ENCODE data around the gene TNFSF4.
"Not testable (repeated sequence)": the region's sequence is repeated elsewhere in the genome, so short reads cannot be mapped to it uniquely, and the experiment has no call there.

The TNFSF4 gene, protein sequence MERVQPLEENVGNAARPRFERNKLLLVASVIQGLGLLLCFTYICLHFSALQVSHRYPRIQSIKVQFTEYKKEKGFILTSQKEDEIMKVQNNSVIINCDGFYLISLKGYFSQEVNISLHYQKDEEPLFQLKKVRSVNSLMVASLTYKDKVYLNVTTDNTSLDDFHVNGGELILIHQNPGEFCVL

DNA sequence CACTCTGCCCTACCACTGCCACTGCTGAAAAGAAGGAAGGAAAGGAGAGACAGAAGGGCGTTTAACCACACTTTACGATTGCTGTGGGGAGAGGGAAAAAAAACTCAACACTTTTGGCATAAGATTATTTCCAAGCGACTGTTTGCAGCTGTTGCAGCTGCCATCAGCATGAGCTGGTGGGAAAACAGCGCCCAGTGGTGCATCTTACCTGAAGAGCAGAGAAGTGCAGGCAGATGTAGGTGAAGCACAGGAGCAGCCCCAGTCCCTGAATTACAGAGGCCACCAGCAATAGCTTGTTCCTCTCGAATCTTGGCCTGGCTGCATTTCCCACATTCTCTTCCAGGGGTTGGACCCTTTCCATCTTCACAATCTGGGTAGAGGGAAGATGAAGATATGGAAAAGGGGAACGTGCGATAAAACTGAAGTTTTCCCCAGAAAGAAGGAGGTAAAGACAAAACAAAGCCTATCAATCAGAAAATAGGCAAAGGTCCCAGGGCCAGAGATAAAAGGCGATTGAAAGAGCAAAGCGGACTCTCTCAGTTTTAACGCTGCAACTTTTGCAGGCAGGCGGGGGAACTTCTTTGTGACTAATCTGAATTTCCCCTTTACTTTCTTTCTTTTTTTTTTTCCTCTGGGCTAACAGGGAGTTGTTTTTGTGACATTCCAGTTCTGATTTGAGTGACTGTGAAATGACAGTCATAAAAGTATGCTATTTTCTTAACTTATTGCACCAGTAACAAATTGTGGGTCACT is at the start of gene TNFSF4:
TSS of gene TNFSF4 (minus strand) at position 516 of the 753 bp plus-strand sequence. CDS start at position 361, 155 bp downstream.
- DNase-seq (ENCODE audit: low read depth), result no peak

DNA sequence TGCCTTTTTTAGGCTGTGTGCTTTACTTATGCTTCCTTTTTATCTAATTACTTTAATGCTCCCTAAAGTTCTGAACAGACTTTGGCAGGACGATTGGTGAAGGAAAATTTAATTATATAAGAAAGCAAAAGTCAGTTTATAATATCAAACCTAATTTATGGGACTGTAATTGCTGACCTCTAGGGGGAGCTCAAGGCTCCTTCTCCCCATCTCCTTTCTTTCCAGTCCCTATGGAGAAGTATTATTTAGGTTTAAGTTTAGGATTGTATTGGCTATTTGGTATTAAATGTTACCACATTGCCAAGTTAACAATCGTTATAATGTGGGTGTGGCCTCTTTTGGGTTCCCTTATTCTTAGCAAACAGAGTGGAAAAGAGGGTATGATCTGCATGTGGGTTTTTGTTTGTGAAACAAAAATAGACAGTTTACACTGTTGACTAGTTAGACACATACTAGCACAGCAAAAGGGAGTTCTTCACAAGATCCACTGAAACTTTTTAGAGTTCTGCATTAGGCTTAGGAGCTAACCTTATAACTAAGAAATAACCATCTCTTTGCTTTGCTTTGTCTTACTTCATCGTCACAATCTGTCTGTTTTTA is 48.2 kb upstream of the TNFSF4 start:
- no peak for DNase-seq (ENCODE audit: low read depth)

DNA sequence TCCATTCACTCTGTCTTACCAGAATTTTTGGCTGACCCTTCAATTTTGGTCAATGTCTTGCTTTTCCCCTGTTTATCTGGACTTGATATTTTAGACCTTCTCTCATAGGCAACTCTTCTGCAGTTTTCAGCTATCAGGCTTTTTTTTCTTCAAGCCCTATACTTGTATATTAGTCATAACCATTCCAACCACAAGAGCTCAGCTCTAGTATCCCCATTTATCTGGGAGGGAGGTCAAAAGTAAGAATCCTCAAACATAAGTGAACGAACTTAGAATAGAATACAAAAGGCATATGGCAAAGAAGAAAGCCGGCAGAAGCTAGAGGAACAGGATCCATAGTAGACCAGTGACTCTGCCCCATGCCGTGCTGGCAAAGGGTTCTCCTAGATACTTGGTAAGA is 45.9 kb upstream of the TNFSF4 start:
- no peak for DNase-seq (ENCODE audit: low read depth)

DNA sequence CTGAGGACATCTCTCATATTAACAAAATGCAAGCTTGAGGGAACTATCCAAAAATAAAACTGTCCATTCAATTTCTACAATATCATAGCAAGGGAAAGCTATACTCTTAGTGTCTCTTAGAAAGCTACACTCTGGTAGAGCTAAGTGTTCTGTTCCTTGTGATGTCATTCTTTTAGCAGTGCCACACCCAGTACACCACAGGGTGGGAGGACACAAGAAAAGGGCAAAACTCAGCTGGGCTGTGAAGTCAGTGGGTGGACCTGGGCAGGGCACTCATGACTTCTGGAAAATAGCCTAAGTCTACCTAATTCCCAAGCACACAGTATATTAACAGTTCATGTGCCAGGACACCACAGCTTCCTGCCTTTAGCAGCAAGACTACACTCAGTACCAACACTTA is 42.2 kb upstream of the TNFSF4 start:
- DNase-seq (ENCODE audit: low read depth), result no peak

DNA sequence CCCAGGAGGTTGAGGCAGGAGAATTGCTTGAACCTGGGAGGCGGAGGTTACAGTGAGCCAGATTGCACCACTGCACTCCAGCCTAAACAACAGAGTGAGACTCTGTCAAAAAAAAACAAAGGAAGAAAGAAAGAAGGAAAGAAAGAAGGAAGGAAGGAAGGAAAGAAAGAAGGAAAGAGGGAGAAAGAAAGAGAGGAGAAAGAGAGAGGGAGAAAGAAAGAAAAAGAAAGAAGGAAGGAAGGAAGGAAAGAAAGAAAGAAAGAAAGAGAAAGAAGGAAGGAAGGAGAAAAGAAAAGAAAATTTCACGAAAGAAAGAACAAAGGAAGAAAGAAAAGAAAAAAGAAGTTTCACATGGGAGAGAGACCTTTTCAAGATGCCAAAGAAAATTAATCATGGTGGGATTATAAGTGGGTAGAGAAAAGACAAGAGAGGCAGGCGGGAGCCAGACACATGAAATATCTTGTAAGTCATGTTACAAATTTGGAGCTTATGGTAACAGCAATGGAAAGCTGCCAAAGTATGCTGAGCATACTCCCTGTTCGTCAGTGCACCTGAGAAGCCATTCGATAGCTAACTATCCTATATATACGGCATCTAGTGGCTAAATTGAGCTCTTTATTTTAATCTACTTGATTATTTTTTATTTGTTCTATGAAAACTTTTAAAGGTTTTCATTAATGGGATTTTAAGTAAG is 41.3 kb upstream of the TNFSF4 start:
- no peak for DNase-seq (ENCODE audit: low read depth)

DNA sequence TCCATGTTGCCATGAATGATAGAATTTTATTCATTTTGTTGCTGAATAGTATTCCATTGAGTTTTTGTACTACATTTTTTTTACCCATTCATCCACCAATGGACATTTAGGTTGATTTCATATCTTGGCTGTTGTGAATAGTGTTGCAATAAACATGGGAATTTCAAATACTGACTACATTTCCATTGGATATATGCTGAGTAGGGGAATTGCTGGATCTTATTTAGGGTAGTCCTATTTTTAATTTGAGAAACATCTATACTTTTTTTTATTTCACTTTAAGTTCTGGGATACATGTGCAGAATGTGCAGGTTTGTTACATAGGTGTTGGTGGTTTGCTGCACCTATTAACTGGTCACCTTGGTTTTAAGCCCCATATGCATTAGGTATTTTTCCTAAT is 38.8 kb upstream of the TNFSF4 start:
- no peak for DNase-seq (ENCODE audit: low read depth)

DNA sequence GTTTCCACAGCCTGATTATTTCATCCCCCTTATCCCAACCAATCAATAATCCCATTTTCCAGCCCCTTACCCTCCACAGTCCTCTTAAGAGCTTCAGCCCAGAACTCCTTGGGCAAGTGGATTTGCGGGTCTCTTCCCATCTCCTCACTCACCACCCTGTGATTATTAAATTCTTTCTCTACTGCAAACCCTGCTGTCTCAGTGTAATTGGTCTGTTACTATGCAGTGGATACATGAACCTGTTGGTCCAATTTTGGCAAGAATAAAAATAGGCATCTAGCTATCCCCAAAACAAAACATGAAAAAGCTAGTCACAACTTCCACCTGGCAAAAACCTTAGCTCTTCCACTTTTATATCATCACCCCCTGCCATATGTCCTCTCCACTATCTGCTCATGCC is 36.2 kb upstream of the TNFSF4 start:
- DNase-seq (ENCODE audit: low read depth), result no peak

DNA sequence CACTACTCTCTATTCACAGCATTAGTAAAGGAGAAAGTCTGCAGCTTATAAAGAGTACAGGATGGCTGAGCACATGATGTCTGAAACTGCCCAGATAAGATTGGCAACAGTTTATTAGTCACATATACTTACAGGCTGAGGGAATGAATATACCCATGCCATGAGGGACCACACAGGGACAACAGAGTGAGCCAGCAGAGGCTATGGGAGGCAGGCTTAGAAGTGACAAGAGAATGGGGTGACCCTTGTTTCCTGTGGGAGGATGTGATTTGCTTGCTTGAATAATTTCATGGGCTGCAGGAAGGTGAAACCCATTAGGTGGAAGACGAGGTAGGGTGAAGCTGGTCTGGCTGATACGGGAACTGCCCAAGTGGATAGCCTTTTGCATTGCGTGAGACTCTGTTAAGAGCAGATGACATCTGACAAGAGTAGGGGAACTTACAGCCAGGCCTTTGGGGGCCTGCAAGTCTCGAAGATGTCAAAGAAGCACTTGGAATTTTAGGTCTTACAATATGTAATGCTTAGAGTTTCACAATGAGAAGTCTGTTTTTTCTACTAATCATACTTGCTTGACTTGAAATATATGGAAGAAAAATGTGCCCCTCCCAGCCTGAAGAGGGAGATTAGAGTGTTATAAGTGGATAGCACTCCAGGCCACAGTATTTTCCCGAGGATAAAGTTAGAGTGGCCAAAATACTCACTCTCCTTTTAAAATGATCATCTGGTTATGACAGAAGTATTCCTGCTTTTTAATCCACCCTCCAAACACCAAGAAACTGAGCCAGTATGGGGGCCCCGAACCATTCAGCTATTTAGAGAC is 34.6 kb upstream of the TNFSF4 start:
- DNase-seq (ENCODE audit: low read depth), result no peak

DNA sequence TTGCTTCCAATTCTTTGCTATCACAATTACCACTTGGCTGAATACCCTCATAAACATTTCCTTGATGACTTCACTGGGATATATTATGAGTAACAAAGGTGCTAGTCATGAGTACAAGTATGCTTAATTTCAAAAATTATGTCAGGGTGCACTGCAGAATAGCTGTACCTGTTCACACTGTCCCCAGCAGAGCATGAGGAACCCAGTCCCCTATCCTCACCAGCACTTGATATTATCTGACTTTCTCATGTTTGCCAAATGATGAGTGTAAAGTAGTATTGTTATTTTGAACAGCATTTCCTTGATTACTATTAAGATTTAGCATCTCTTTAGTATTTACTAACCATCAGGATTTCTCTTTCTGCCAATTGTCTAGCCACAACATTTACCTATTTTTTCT is 33.5 kb upstream of the TNFSF4 start:
- no peak for DNase-seq (ENCODE audit: low read depth)

DNA sequence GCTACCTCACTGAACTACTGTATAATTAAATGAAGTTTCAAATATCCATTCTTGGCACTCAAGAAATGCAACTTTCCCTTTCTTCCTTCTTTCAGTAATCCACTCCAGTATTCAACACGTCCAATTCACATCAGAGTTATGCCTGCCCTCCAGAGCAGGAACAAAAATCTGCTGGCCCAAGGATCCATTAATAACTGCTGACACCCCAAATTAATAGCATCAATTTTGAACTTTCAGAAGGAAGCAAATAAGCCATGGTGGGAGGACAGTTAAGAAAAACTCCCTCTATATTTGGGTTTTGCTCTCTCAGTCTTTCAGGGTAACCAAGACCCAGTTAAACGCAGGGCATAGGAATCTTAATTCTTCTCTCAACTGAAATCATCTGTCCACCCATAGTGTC is 31.9 kb upstream of the TNFSF4 start:
- DNase-seq (ENCODE audit: low read depth), result no peak

DNA sequence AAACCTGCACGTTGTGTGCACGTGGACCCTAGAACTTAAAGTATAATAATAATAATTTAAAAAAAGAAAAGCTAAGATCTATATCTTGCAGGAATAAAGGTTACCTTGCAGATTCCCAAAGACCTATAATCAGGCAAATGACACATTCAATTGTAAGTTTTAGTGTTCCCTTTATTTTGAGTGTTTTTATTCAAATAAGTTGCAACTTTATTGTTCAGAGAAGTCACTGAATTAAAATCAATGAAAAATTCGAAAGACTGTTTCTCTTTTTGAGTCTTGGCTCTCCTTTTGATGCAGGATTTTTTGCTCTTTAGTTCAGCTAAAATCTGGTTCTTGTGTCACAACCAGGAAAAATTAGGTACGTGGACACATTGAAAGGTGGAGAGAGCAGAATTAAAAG is 27.8 kb upstream of the TNFSF4 start:
- DNase-seq (ENCODE audit: low read depth), result no peak

DNA sequence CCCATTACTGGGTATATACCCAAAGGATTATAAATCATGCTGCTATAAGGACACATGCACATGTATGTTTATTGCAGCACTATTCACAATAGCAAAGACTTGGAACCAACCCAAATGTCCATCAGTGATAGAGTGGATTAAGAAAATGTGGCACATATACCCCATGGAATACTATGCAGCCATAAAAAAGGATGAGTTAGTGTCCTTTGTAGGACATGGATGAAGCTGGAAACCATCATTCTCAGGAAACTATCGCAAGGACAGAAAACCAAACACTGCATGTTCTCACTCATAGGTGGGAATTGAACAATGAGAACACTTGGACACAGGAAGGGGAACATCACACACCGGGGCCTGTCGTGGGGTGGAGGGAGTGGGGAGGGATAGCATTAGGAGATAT is 27.3 kb upstream of the TNFSF4 start:
- not testable (repeated sequence) for DNase-seq (ENCODE audit: low read depth)

DNA sequence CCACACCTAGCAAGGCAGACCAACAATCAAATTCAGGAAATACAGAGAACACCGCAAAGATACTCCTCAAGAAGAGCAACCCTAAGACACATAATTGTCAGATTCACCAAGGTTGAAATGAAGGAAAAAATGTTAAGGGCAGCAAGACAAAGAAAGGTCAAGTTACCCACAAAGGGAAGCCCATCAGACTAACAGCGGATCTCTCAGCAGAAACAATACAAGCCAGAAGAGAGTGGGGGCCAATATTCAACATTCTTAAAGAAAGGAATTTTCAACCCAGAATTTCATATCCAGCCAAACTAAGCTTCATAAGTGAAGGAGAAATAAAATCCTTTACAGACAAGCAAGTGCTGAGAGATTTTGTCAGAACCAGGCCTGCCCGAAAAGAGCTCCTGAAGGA is 21.9 kb upstream of the TNFSF4 start:
- not testable (repeated sequence) for DNase-seq (ENCODE audit: low read depth)

DNA sequence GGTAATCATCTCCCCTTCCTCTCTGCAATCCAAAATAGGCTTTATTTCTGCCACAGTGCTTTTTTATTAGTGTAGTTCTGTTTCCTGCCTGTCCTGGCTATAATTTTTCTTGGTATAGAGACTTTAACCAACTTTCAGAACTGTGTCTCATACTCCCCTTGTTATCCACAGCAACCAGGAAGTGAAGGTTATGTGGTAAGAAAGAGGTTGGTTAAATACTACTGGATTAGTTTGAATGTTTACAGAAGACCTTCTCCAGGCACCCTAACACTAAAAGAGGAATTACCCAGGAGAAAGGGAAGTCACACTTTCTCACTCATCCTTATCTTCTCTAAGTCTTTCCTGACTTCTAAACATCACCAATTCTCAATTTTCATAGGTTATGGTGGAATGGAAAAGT is 17.8 kb upstream of the TNFSF4 start:
- no peak for DNase-seq (ENCODE audit: low read depth)

DNA sequence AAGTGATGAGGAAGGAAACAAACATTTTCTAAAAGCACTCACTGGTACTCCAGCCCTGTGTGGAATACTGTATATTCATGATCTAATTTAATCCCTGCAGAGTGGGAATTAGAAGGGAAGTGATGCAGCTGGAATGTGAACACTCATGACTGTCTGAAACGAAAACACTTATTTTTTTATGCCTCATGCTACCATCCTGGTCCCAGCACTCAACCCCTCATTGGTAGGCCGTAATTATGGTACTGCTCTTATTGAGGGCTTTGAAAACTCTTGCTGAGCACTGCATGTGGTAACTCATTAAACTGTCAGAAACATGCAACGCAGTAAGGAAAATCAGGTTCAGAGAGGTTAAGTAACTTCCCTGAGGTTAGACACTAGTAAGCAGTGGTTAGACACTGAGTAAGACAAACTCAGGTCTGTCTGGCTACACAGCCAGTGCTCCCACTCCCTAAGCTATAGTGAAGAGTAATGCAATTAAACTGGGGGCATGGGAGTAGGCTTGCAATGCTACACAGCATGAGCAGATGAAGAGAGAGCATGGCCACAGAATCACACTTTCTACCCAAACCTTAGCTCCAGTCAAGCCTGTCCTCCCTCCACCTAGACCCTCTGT is 17.3 kb upstream of the TNFSF4 start:
- DNase-seq (ENCODE audit: low read depth), result no peak

DNA sequence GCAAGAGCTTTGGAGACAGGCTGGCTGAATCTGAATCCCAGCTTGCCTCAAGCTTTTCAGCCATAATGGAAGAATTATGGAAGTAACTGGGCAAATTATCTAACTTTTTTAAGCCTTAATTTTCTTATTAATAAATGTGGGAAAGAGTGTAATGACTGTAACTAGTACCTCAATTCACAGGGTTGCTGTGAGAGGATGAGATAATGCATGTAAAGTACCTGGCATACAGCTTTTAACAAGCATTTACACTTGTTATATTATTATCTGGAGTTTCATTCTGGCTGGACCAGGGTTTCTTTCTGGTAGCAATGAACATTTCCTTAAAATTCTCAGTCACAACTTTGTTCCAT is 15.9 kb upstream of the TNFSF4 start:
- no peak for DNase-seq (ENCODE audit: low read depth)

DNA sequence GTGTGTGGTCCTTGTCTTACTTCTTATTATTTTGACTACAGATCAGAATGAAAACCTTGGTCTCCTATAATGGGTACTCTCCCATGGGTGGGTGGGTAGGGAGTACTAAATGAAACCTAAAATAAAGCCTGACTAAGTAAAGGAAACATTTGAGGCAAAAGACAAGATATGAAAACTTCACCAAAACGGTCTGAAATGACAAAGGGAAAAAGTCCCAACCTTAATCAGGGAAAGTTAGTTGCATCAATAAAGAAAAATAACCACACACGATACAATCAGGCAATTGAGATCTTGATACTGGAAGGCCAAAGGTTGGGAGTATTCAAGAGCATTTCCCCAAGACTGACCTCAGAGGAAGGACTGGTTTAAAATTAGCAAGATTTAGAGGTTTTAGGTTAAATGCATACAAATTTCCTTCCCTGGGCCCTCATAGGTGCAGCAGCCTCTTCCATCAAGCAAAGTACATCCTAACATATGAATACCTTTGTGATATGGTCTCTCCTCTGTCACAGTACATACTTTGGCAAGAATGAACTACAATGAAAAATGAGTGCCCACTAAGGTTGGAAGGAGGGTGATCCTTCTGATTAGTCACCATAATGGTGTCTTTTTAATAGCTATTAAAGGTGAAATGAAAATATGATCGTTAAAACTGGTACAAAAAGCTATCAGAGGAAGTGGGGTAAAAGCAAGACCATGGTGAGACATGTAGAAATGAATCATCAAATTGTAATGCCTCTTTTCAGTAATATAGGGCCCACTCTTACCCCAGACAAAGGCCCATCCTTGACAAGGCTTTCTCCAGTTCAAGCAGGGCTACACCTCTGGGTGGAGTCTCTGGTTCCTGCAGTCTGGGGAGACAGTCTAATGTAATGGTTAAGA is 15.3 kb upstream of the TNFSF4 start:
- no peak for DNase-seq (ENCODE audit: low read depth)

DNA sequence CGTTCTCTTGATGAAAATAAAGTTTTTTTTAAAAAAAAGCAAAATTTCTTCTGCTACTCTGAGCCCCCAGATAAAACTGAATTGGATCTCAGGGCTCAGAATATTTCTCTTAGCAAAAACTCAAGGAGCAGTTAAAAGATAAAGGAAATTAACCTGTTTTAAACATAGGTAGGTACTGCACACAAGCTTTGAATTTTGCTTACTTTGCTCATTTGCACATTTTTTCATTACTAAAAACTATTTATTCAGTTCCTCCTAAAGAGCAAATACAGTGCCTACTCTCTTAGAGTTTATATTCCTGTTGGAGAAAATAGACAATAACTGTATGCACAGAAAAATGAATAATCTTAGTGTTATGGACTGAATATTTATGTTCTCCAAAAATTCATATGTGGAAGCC is 13.0 kb upstream of the TNFSF4 start:
- no peak for DNase-seq (ENCODE audit: low read depth)

DNA sequence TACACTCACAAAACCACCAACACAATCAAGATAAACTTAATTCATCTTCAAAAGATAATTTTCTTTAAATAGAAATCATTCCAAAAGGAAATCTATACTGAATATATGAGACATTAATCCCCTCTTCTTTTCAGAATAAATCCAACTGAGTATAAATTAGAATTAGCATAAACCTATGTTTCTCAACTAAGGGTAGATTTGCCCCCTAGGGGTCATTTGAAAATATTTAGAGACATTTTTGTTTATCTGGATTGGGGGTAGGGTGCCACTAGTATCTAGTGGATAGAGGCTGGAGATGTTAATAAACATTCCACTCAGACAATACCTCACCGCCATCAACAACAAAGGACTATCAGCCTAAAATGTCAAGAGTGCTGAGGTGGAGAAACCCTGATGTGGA is 6.5 kb upstream of the TNFSF4 start:
- DNase-seq (ENCODE audit: low read depth), result no peak

DNA sequence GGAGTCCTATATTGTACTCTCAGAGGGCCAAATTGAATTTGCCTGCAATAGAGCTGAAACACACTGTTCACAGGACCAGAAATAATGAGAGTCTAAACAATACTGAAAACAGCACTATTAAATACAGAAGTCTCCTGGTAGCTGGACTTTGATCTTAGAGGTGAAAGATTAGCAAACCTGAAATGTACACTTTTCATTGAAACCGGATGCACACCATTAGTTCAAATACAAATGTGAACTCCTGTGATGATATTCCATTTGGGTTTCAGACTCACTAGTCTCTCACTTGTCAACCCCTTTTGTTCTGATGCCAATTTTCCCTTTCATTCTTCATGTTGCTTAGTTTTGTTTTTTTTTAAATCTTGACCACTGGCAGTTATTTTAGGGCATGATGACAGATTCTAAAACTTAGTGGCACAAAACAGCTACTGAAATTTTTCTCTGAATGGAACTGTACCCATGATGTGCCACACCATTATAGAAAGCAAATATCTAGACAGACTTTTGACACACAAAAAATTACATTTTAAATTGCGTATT is 5.9 kb upstream of the TNFSF4 start:
- no peak for DNase-seq (ENCODE audit: low read depth)

Measured in GM04503 (cell line).